Cardiac muscle cell (in vitro differentiated cells and primary cell): Measurements from ENCODE around the gene TNIK. TPM values are rescaled to one million over a fixed set of nuclear protein-coding genes. Genes with fewer than 3 reads are reported as not detected.
A peak's percentile ranks its signal among the peaks of the same experiment; 100 is the strongest.

Source experiments
- DNase-seq, 2 donors: peaks; one replicate each; pipeline versions ENCODE4 v3.0.0 to v3.0.0-alpha.2; 2010 to 2017; ENCODE audit warnings: low read depth in 1 of 2, low spot score in 1 of 2
- H3K27ac ChIP-seq: fragments of 200-600 bp; sonication (generic); 2 replicates; pipeline ENCODE4 v1.5.1; 2016
- H3K27me3 ChIP-seq: fragments of 200-600 bp; sonication (generic); 2 replicates; pipeline ENCODE4 v1.6.0; 2016; ENCODE audit warnings: control low read depth
- H3K36me3 ChIP-seq: fragments of 200-600 bp; sonication (generic); 2 replicates; pipeline ENCODE4 v1.5.1; 2016; ENCODE audit warnings: control low read depth
- H3K4me1 ChIP-seq: fragments of 200-600 bp; sonication (generic); 2 replicates; pipeline ENCODE4 v1.8.1; 2017; ENCODE audit warnings: low read depth, mild to moderate bottlenecking, mixed run types
- H3K4me3 ChIP-seq: fragments of 200-600 bp; sonication (generic); 2 replicates; pipeline ENCODE4 v1.5.1; 2016; ENCODE audit warnings: mild to moderate bottlenecking
- H3K9me3 ChIP-seq: fragments of 200-600 bp; sonication (generic); 2 replicates; pipeline ENCODE4 v1.5.1; 2017; ENCODE audit warnings: low read depth, mild to moderate bottlenecking, control low read depth
- CTCF ChIP-seq: IDR thresholded peaks from 2 replicates; pipeline ENCODE4 v1.5.1; 2012; ENCODE audit warnings: low read depth, mild to moderate bottlenecking, low read length
- polyA plus RNA-seq: library from polyadenylated mRNA; unstranded; fragments of >200 nt; fragmentation: Nextera tagmentation; extraction: Ambion mirVana; gene quantifications from 2 replicates; pipeline ENCODE4 v1.2.1, GENCODE V29; 2016
- total RNA-seq: library from RNA; depleted of rRNA; stranded (reverse); fragments of >200 nt; gene quantifications from 2 replicates; pipeline ENCODE4 v1.2.3, GENCODE V29; 2016

TNIK gene
- total and polyA plus RNA-seq, 2 experiments from 2014 or later = 32.8 to 55.1 TPM

GRCh38 chr3:171054231-171054630, 406.0 kb downstream of the TNIK start:
- H3K4me1 ChIP-seq = no peaks in the 10 kb centered on the region
- no peak for DNase-seq
- no peaks in the 10 kb centered on the region for H3K36me3 ChIP-seq
- no peaks in the 10 kb centered on the region for H3K9me3 ChIP-seq
- TF ChIP-seq CTCF = no peak
- no peak overlapping the region for H3K27ac ChIP-seq
- no peaks in the 10 kb centered on the region for H3K27me3 ChIP-seq
- no peak overlapping the region for H3K4me3 ChIP-seq

- peak; percentile 82 to 83 for DNase-seq
Measured at GRCh38 chr3:171049861-171050444, 410.3 kb downstream of the TNIK start.

DNA sequence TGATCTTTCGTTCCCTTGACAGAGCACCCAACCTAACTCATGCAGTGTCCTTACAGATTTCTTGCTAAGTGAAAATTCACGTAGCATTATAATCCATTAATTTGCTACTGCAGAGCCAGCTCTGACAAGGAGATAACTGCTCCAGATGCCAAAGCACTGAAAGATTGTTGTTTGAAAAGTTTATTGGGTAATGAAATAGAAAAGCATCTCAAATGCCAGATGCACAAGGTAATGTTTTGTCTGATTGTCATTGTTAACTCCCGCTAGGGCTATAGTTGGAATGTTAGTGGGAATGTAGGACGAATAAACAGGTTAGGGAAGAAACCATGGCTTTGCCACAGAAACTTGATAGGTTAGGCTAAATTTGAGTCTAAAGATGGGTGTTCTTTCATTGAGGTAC, 413.4 kb downstream of the TNIK start:
- Histone ChIP-seq H3K4me1 (no peaks in the 10 kb centered on the region), H3K27me3 (no peaks in the 10 kb centered on the region), H3K9me3 (no peaks in the 10 kb centered on the region), H3K4me3 (no peak overlapping the region), H3K36me3 (no peaks in the 10 kb centered on the region), H3K27ac (no peak overlapping the region)
- no peak for TF ChIP-seq CTCF
- no peak for DNase-seq

More at GRCh38 chr3:171049861-171050444, 410.3 kb downstream of the TNIK start:
- Histone ChIP-seq H3K4me1 (no peaks in the 10 kb centered on the region), H3K4me3 (no peak overlapping the region), H3K27me3 (no peaks in the 10 kb centered on the region), H3K9me3 (no peaks in the 10 kb centered on the region), H3K36me3 (no peaks in the 10 kb centered on the region), H3K27ac (no peak overlapping the region)
- peak; percentile 71 for TF ChIP-seq CTCF

DNA sequence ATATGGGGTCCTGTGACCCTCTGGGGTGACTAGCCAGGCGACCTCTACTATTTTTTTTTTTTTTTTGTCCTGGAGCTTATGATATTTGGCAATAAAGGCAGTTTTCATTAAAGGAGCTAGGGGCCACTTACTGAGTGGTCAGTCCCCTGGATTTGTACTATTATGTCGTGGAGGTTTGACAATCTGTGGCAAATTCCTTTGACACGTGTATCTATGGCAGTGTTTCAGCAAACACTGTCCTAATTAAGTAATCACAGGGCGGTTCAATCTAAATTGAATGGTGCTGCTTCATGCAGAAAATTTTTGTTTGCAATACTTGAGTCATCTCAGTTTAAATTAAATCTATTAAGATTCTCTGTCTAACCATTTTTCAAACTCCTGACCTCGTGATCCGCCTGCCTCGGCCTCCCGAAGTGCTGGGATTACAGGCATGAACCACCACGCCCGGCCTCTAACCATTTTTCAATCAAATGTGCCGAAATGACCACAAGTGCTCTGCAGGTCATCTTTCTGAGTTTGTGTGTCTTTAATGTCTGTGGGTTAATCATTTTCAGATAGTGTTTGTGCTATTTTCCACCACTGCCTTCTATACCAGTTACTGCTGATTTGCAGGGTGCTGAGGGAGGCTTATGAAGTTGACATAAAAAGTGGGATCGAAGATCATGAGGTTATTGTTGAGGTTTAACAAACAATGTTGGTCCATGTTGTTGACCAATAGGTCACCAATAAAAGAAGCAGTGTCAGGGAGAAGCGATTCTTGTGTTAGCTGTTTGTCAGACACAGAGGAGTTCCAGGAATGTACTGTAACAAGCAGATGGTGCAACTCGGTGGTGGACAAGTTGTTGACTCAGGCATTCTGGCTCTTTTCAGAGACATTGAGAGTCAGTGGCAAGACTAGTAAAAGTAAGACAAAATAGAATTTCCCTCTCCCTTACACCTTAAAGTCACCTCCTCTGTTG, 415.1 kb downstream of the TNIK start:
- Histone ChIP-seq H3K27me3 (no peaks in the 10 kb centered on the region), H3K4me1 (no peaks in the 10 kb centered on the region), H3K36me3 (no peaks in the 10 kb centered on the region), H3K4me3 (no peak overlapping the region), H3K9me3 (no peaks in the 10 kb centered on the region), H3K27ac (no peak overlapping the region)
- TF ChIP-seq CTCF = no peak
- DNase-seq = peak in 1 of 2 donors; percentile 91

- no peaks in the 10 kb centered on the region for H3K36me3 ChIP-seq
- no peak overlapping the region for H3K4me3 ChIP-seq
- TF ChIP-seq CTCF = no peak
- H3K9me3 ChIP-seq = no peaks in the 10 kb centered on the region
- H3K27ac ChIP-seq = no peak overlapping the region
- H3K4me1 ChIP-seq = no peaks in the 10 kb centered on the region
- H3K27me3 ChIP-seq = no peaks in the 10 kb centered on the region
- no peak for DNase-seq
Measured at GRCh38 chr3:171044384-171044783, 415.8 kb downstream of the TNIK start.
